ENCODE results near the gene FAM107B. TPM values are rescaled to one million over a fixed set of nuclear protein-coding genes. Genes with fewer than 3 reads are reported as not detected.

FAM107B gene
- total and polyA plus RNA-seq, 2 of the 4 experiments (the other 2 are of a cell fraction): 26.4 to 27.1 TPM

GRCh38 chr10:14753441-14753840, 21.3 kb downstream of the FAM107B start:
- Histone ChIP-seq H4K20me1 (ENCODE audit: insufficient read depth, low read length) (no peaks in the 10 kb centered on the region), H3K23ac (ENCODE audit: low read depth, low read length) (no peak overlapping the region), H3K18ac (ENCODE audit: low read depth, low read length) (no peak overlapping the region), H2BK5ac (ENCODE audit: low read depth, low read length, poor library complexity, severe bottlenecking) (no peak overlapping the region), H3K4ac (ENCODE audit: low read depth, low read length) (no peak overlapping the region), H2AK5ac (ENCODE audit: low read depth, low read length) (no peak overlapping the region), H3K9me1 (ENCODE audit: insufficient read depth, low read length) (0 out of 2 replicates have a peak, but pooled peaks cover 4% of the 10 kb centered on the region), H3K4me2 (ENCODE audit: low read depth, low read length) (no peak overlapping the region), H3K36me3 (ENCODE audit: control insufficient read depth, insufficient read depth, low read length) (no peaks in the 10 kb centered on the region), H3K56ac (ENCODE audit: extremely low read depth, insufficient read depth, low read length) (no peak overlapping the region), H3K27ac (ENCODE audit: insufficient read depth, low read length) (no peak overlapping the region), H3K27me3 (ENCODE audit: control insufficient read depth, insufficient read depth, low read length) (no peaks in the 10 kb centered on the region), H3K14ac (replicated peaks; ENCODE audit: low read depth, low read length) (no peak overlapping the region), H3K4me3 (ENCODE audit: insufficient read depth, low read depth, low read length) (no peak overlapping the region), H3K9me3 (ENCODE audit: control insufficient read depth, insufficient read depth, low read length) (peaks cover 3% of the 10 kb centered on the region), H3K9ac (ENCODE audit: low read depth, low read length) (no peak overlapping the region), H2BK15ac (ENCODE audit: low read depth, low read length) (no peak overlapping the region), H2AK9ac (replicated peaks; ENCODE audit: low read depth, low read length, poor library complexity) (no peak overlapping the region), H4K5ac (ENCODE audit: low read depth, low read length) (no peak overlapping the region), H2BK20ac (ENCODE audit: low read depth, low read length) (no peak overlapping the region), H3K4me1 (ENCODE audit: control insufficient read depth, insufficient read depth, low read length) (peaks cover 4% of the 10 kb centered on the region; the same call in 1 of the 2 replicates), H4K91ac (ENCODE audit: insufficient read depth, low read depth, low read length) (no peak overlapping the region), H4K8ac (ENCODE audit: low read depth in 2 of 2, low read length in 2 of 2) (no peak overlapping the region), H2AFZ (replicated peaks; ENCODE audit: low read length, poor library complexity) (no peak overlapping the region), H3K79me1 (ENCODE audit: low read depth in 1 of 2, low read length in 2 of 2) (no peaks in the 10 kb centered on the region), H2BK120ac (ENCODE audit: low read depth, low read length) (no peak overlapping the region)
- DNase-seq (no peak), ATAC-seq (ENCODE audit: low read depth) (no peak)
- no TSS peak for BruUV-seq (replicated peaks)
- TF ChIP-seq, protein P1, sequence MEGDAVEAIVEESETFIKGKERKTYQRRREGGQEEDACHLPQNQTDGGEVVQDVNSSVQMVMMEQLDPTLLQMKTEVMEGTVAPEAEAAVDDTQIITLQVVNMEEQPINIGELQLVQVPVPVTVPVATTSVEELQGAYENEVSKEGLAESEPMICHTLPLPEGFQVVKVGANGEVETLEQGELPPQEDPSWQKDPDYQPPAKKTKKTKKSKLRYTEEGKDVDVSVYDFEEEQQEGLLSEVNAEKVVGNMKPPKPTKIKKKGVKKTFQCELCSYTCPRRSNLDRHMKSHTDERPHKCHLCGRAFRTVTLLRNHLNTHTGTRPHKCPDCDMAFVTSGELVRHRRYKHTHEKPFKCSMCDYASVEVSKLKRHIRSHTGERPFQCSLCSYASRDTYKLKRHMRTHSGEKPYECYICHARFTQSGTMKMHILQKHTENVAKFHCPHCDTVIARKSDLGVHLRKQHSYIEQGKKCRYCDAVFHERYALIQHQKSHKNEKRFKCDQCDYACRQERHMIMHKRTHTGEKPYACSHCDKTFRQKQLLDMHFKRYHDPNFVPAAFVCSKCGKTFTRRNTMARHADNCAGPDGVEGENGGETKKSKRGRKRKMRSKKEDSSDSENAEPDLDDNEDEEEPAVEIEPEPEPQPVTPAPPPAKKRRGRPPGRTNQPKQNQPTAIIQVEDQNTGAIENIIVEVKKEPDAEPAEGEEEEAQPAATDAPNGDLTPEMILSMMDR (conservative IDR thresholded peaks at IDR 0.05; ENCODE audit: low read depth, low read length): no peak
- TF ChIP-seq CEBPB (IDR thresholded peaks at IDR 0.05; ENCODE audit: low read depth, low read length) (no peak), CHD1 (IDR thresholded peaks at IDR 0.05; ENCODE audit: low read depth, low read length) (no peak), USF2 (IDR thresholded peaks at IDR 0.05; ENCODE audit: low read depth, low read length) (no peak), MAZ (IDR thresholded peaks at IDR 0.05; ENCODE audit: borderline replicate concordance, low read depth, low read length) (no peak), BHLHE40 (IDR thresholded peaks at IDR 0.05; ENCODE audit: low read depth, low read length) (no peak), FOS (IDR thresholded peaks at IDR 0.05; ENCODE audit: low read depth, low read length) (no peak), RAD21 (IDR thresholded peaks at IDR 0.05; ENCODE audit: low read length) (no peak), MXI1 (IDR thresholded peaks at IDR 0.05; ENCODE audit: borderline replicate concordance, low read depth, low read length) (no peak), SMC3 (IDR thresholded peaks at IDR 0.05; ENCODE audit: low read depth, low read length) (no peak), RFX5 (IDR thresholded peaks at IDR 0.05; ENCODE audit: low read depth, low read length) (no peak), MAFK (IDR thresholded peaks at IDR 0.05; ENCODE audit: low read depth, low read length) (no peak)
- TF ChIP-seq, protein P2, sequence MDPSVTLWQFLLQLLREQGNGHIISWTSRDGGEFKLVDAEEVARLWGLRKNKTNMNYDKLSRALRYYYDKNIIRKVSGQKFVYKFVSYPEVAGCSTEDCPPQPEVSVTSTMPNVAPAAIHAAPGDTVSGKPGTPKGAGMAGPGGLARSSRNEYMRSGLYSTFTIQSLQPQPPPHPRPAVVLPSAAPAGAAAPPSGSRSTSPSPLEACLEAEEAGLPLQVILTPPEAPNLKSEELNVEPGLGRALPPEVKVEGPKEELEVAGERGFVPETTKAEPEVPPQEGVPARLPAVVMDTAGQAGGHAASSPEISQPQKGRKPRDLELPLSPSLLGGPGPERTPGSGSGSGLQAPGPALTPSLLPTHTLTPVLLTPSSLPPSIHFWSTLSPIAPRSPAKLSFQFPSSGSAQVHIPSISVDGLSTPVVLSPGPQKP (IDR thresholded peaks at IDR 0.05; ENCODE audit: borderline replicate concordance, low read depth, low read length): no peak
- ChIA-PET CTCF (no interaction called here), POLR2A (ENCODE audit: unreplicated experiment) (no interaction called here)
- dilution Hi-C loops (cut with HindIII; ENCODE audit: low sequenced_read_pairs, unreplicated experiment): no loop called here
- intact Hi-C loops (cut with micrococcal nuclease): no loop called here
- in situ Hi-C loops (cut with MboI; ENCODE audit: low sequenced_read_pairs): no loop called here
- WGBS, 2 experiments (ENCODE audit: extremely low coverage in 2 of 2, insufficient read length in 1 of 2): no CpG with 5 or more reads among the region's 1 CpG

Measured in IMR-90 (cell line).